DLD1 (cell line): ENCODE measurements around the gene MYH7.
"Not testable (repeated sequence)": the region's sequence is repeated elsewhere in the genome, so short reads cannot be mapped to it uniquely, and the experiment has no call there.

Experiments
- in situ Hi-C: cut with HindIII; loops from 2 replicates; pipeline ENCODE4 v1.10.0; 2017; ENCODE audit warnings: low sequenced_read_pairs

The MYH7 gene

GRCh38 chr14:23387916-23388882 is 47.3 kb downstream of the MYH7 start:
- in situ Hi-C loops, result no loop called here

- in situ Hi-C loops, result no loop called here
Observed at GRCh38 chr14:23386999-23387398, 48.5 kb downstream of the MYH7 start.

- in situ Hi-C loops, result not testable (repeated sequence)
Observed at GRCh38 chr14:23386266-23386657, 49.2 kb downstream of the MYH7 start.

- in situ Hi-C loops, result no loop called here
Observed at GRCh38 chr14:23385642-23386265, 49.7 kb downstream of the MYH7 start.

GRCh38 chr14:23385244-23385641 is 50.2 kb downstream of the MYH7 start:
- in situ Hi-C loops, result no loop called here

GRCh38 chr14:23384364-23385080 is 50.9 kb downstream of the MYH7 start:
- in situ Hi-C loops, result no loop called here

- in situ Hi-C loops, result no loop called here
Observed at GRCh38 chr14:23382731-23383440, 52.6 kb downstream of the MYH7 start.

- in situ Hi-C loops, result no loop called here
Observed at GRCh38 chr14:23382276-23382675, 53.2 kb downstream of the MYH7 start.

GRCh38 chr14:23381871-23382270 is 53.6 kb downstream of the MYH7 start:
- in situ Hi-C loops, result no loop called here

- in situ Hi-C loops, result no loop called here
Observed at GRCh38 chr14:23380976-23381375, 54.5 kb downstream of the MYH7 start.

GRCh38 chr14:23380197-23380914 is 55.1 kb downstream of the MYH7 start:
- in situ Hi-C loops, result no loop called here

- in situ Hi-C loops, result no loop called here
Observed at GRCh38 chr14:23379366-23380196, 55.9 kb downstream of the MYH7 start.

- in situ Hi-C loops, result no loop called here
Observed at GRCh38 chr14:23378612-23379220, 56.7 kb downstream of the MYH7 start.

- in situ Hi-C loops, result no loop called here
Observed at GRCh38 chr14:23377573-23378563, 57.6 kb downstream of the MYH7 start.

GRCh38 chr14:23377198-23377550 is 58.3 kb downstream of the MYH7 start:
- in situ Hi-C loops, result no loop called here

GRCh38 chr14:23376482-23377197 is 58.8 kb downstream of the MYH7 start, which contains the start of gene CMTM5:
Gene CMTM5, plus strand, starts transcription at chr14:23377046. Its CDS starts 206 bp downstream, at chr14:23377252.
- in situ Hi-C loops, result no loop called here
